ENCODE data around the gene PRKAB1.

The PRKAB1 gene

DNA sequence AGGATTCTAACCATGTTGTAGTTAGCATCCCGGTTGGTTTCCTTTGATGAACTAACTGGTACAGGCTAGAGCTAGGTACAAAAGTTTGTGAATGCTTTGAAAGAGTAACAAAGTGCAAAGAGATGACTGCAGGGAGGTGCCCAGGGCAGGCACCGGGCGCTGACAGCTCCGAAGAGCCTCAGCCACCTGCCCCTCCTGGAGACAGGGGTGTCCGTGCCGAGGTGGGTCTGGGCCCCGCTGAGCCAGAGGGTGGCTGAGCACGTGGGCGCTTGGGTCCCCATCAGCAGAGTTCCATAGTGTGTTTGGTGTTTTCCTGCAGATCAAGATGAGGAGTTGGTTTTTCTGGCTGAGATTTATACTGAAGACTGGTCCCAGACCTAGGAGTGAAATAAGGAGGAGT is 19.9 kb downstream of the PRKAB1 start:
- H3K4me3 ChIP-seq (replicated peaks; ENCODE audit: low read depth, low read length), result no peak overlapping the region
- TF ChIP-seq, protein P1, sequence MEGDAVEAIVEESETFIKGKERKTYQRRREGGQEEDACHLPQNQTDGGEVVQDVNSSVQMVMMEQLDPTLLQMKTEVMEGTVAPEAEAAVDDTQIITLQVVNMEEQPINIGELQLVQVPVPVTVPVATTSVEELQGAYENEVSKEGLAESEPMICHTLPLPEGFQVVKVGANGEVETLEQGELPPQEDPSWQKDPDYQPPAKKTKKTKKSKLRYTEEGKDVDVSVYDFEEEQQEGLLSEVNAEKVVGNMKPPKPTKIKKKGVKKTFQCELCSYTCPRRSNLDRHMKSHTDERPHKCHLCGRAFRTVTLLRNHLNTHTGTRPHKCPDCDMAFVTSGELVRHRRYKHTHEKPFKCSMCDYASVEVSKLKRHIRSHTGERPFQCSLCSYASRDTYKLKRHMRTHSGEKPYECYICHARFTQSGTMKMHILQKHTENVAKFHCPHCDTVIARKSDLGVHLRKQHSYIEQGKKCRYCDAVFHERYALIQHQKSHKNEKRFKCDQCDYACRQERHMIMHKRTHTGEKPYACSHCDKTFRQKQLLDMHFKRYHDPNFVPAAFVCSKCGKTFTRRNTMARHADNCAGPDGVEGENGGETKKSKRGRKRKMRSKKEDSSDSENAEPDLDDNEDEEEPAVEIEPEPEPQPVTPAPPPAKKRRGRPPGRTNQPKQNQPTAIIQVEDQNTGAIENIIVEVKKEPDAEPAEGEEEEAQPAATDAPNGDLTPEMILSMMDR (IDR thresholded peaks at IDR 0.05; ENCODE audit: low read depth, low read length, missing control alignments), result no peak
- no peak for DNase-seq (ENCODE audit: extremely low read depth, low read depth)

DNA sequence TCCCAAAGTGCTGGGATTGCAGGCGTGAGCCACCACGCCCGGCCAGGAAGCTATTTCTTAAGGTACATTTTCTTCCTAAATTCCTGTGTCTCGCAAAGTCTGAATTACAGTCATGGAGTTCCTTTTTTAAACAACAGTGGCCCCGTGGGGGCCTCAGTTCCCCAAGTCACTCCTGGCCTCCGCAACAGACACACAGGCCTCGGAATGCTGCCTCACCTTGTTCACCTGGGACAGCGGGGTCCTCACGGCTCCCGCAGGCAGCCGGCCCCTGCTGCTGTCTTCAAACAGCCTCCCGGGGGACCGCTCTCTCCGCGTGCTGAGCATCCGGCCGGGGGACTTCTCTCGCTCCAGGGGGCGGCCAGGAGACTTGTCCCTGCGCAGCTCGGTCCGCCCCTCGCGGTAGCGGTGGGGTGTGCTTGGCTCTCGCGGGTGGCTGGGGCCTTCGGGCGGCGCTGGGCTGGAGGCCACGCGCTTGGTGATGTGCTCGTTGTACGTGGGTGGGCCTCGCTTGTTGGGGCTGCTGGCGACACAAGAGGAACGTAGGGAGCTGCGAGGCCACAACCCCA is 22.1 kb downstream of the PRKAB1 start:
- H3K4me3 ChIP-seq (replicated peaks; ENCODE audit: low read depth, low read length), result no peak overlapping the region
- TF ChIP-seq, protein P1 (IDR thresholded peaks at IDR 0.05; ENCODE audit: low read depth, low read length, missing control alignments), result no peak
- no peak for DNase-seq (ENCODE audit: extremely low read depth, low read depth)

DNA sequence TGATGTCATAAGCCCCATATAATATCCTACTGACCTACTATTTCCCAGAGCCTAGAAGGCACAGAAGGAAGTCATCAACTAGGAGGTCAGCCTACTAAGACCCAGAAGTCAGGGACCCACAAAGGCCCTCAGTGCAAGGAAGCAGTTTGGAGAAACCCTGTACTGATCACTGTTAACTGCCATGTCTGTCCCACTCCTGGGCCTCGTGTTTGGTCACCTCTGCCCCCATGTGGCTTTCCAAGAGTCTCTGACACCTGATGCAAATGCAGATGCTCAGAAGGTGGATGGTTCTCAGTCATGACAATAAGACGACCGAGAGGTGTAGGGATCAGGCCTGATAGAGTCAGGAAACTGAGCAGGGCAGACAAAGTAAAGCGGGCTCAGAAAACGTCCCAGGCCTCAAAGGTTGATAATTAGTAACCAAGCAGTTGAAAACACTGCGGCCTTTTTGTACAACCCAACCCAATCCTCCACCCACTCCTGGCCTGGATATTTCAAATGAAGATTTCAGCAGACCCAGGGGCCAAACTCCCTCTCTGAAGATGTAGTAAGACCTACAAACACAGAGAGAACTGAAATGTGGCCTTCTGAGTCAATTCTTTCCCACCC is 23.4 kb downstream of the PRKAB1 start:
- DNase-seq (ENCODE audit: extremely low read depth, low read depth), result no peak
- TF ChIP-seq, protein P1 (IDR thresholded peaks at IDR 0.05; ENCODE audit: low read depth, low read length, missing control alignments), result no peak
- H3K4me3 ChIP-seq (replicated peaks; ENCODE audit: low read depth, low read length), result no peak overlapping the region

DNA sequence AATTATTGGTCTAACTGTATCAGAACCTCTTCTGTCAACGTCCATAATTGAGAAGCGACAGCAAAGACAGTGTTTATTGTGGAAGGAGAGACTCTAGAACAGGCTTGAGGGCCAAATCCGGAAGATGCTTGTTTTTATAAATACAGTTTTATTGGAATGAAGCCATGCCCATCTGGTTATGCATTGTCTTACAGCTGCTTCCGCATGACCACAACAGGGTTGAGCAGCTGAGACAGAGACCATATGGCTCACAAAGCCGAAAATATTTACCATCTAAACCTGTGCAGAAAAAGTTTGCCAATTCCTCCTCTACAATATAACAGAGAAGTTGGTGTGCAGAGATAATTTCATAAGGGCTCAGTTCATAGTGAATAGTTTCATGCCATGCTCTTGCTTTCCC is 24.5 kb downstream of the PRKAB1 start:
- DNase-seq (ENCODE audit: extremely low read depth, low read depth), result peak; percentile 52
- no peak overlapping the region for H3K4me3 ChIP-seq (replicated peaks; ENCODE audit: low read depth, low read length)
- TF ChIP-seq, protein P1 (IDR thresholded peaks at IDR 0.05; ENCODE audit: low read depth, low read length, missing control alignments), result no peak

DNA sequence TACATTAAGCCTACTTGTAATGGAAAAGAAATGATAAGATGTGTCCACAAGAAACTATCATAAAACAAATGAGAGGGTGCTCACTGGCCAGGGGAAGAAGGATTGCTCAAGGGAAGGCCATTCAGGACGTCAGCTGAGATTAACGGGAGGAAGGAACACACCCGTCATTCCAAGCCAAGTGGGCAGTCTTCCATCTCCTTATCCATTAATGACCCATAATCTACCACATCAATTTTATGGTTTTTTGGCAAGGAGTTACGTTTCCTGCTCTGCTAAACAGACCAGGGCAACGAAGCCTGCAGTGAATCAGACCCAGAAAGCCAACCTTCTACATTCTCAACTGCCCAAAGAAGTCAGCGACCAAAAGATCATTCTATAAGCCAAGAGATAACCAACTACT is 25.1 kb downstream of the PRKAB1 start:
- DNase-seq (ENCODE audit: extremely low read depth, low read depth), result peak; percentile 88
- TF ChIP-seq, protein P1 (IDR thresholded peaks at IDR 0.05; ENCODE audit: low read depth, low read length, missing control alignments), result no peak
- H3K4me3 ChIP-seq (replicated peaks; ENCODE audit: low read depth, low read length), result no peak overlapping the region

DNA sequence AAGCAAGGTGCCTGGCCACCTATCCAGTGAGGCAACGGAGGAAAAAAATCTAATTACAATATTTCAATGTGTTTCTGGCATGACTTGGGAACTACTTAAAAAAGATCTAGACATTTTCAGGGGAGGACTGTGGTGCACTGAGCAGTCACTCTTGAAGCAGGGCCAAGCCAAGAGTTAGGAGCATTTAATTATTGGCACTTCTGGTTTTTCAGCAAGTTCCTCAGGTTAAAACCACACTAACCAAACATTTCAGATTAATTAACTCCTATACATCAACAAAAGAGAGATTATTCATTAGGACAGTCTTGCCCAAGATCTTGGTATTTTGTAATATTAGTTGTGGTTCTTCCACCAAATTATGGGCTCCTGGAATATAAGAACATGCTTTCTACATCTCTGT is 25.6 kb downstream of the PRKAB1 start:
- DNase-seq (ENCODE audit: extremely low read depth, low read depth), result no peak
- TF ChIP-seq, protein P1 (IDR thresholded peaks at IDR 0.05; ENCODE audit: low read depth, low read length, missing control alignments), result no peak
- H3K4me3 ChIP-seq (replicated peaks; ENCODE audit: low read depth, low read length), result no peak overlapping the region

DNA sequence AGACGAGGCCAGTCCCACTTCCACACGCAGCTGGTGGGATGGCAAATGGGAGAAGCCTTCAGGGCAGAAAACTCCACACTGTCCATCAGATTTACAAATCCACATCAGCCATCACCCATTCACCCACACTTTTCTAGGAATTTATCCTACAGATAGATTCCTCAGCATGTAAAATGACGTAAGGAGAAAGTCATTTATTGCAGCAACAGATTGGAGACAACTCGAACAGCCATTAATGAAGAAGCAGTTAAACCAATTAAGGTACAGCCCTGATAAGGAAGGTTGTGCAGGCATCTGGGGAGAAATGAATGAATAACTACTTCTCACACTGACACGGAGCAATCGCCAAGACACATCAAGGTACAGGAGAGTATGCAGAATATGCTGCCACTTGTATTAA is 26.2 kb downstream of the PRKAB1 start:
- no peak overlapping the region for H3K4me3 ChIP-seq (replicated peaks; ENCODE audit: low read depth, low read length)
- no peak for DNase-seq (ENCODE audit: extremely low read depth, low read depth)
- TF ChIP-seq, protein P1 (IDR thresholded peaks at IDR 0.05; ENCODE audit: low read depth, low read length, missing control alignments), result no peak
